ENCODE data around the gene TBRG4.

The TBRG4 gene

DNA sequence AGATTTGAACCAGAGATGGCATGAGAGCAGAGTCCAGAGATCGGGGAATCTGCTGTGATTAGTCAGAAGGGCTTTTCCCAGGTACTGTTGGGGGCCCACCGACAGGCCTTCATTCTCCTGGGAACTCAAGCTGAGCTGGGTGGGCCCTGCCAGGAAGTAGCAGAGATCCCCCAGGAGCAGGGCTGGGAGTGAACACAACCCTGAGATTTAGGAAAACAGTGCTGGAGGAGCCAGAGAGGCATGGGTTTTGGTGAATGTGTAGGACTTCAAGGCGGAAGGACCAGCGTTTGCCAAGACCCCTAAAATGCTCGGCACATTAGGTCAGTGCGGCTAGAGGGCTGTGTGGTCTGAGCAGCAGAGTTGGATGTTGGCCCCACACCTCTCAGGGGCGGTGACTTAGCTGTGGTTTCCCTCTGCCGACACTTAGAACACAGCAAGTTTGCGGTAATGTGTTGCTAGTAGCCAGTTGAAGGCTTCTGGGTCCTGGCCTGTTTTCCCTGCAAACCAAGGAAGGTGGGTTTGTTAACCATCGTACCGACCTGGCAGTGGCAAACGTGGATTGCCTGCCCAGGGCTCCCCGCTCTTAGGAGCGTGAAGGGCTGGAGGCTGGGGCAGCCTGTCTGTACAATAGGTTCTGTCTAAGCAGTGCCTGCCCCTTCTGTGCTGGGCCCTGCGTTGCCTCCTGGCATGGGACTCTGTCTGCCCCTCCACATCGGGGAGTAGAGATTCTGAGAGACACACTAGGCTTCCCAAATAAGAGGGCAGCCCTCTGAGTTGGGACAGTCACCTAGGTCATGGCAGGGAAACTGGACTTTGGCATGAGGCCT lies 36.8 kb downstream of the TBRG4 start:
- no peak for DNase-seq (ENCODE audit: low read depth)

- no peak for DNase-seq (ENCODE audit: low read depth)
These were observed 37.5 kb downstream of the TBRG4 start for GRCh38 chr7:45073786-45074527.

DNA sequence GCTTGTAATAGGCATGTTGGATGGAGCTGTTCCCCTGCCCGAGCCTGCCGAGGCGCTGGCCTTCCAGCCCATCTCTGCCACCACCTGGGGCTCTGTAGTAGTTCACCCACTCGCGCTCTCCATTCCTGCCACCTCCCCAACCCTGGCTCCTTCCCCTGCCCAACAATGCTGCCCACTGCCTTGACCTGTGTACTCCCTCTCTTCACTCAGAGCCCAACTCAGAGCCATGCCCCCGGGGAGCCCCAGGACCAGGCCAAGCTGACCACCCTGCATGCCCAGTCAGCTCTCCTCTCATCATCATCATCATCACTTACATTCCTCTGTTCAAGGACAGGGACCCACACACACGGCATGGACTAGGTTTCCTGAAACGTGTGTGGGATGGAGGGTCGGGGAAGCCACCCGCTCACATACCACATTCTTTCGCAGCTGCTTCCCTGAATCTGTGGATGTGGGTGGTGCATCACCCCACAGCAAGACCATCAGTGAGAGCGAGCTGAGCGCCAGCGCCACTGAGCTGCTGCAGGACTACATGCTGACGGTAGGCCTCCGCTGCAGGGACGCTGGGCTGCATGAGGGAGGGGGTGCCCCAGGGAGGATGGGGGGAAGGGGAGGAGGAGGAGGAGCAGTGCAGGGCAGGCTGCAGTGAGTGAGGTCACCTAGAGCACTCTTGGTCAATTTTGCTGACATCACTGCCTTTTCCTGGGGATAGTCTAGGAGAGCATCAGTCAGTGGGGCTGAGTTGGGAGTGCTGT lies 38.3 kb downstream of the TBRG4 start:
- DNase-seq (ENCODE audit: low read depth): no peak

DNA sequence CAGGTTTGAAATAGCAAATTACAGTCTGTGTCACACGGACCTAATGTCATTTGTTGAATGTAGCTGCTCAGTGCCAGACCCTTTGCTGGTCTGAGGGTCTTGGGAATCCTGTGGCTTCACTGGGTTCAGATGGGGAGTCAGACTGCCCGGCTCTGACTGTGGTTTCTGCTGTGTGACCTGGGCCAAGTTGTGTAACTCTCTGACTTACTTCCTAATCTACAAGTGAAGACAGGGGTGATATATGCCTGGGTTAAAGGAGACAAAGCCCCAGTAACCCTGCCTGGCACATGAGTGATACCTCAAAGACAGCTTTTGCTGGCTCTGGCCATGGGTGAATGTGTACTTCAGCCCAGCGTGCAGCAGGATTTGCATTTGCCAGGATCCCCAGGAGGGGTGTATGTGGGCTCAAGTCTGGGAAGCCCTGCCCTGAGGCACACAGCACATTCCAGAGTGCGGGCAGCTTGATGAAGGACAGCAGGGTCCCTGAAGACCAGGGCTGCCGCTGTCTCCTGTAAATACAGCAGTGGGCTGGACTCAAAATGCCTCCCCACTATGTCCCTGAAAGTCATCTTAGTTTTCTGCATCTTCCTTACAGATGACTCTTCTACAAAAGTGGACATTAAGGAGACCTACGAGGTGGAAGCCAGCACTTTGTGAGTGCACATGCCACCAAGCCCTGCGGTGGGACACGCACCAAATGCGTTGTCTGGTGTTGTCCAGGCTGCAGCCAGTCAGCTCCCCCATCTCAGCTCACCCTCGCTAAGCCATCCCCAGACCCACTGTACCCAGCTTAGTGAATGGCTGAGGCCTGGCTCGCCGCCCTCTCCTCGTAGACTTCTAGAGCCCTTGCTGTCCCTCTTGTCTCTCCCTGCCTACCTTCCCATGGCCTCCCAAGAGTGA lies 39.1 kb downstream of the TBRG4 start:
- no peak for DNase-seq (ENCODE audit: low read depth)

DNA sequence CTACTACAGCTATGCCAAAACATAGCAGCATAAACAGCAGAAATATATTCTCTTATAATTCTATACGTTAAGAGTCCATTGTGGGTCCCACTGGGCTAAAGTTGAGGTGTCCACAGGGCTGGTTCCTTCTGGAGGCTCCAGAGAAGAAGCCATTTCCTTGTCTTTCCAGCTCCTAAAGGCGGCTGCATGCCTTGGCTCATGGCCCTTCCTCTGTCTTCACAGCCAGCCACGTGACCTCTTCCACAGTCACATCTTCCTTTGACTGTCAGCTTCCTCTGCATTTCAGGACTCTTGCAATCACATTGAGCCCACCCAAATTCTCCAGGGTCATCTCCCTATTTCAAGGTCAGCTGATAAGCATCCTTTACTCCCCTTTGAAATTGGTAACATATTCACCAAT lies 40.0 kb downstream of the TBRG4 start:
- DNase-seq (ENCODE audit: low read depth): no peak

GRCh38 chr7:45070254-45070642 lies 41.2 kb downstream of the TBRG4 start:
- DNase-seq (ENCODE audit: low read depth): no peak

GRCh38 chr7:45069444-45070253 lies 41.8 kb downstream of the TBRG4 start:
- no peak for DNase-seq (ENCODE audit: low read depth)

DNA sequence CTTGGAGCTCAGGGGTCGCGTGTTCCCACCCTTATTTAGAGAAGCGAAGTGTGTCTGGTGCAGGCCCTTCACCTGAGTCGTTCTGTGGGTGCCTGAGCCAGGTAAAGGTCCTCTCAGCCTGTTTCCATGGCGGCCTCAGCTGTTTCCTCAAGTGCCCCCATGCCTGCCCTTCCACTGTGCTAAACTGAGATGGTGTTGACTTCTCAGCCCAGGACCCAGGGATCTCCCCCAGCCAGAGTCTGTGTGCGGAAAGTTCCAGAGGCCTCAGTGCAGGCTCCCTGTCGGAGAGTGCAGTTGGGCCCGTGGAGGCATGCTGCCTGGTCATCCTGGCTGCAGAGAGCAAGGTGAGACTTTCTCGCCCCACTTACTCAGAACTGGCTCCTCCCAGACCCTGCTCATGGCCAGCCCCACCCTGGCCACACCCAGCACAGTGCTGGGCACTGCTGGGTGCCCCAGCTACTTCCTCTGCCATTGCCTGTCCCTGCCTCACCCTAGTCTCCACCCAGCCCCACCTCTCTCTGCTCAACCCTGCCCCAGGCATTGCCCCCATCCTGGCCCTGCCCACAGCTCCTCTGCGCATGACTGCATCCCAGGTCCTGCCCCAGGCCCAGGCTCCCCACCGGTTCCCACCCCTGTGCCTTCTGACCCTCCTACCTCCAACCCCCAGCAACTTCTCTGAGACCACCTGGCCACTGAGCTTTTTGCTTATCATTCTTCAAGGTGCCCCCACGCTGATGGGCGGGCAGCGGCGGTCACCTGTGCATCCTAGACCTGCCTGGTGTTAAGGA lies 43.1 kb downstream of the TBRG4 start:
- DNase-seq (ENCODE audit: low read depth): no peak

GRCh38 chr7:45067582-45067981 lies 43.9 kb downstream of the TBRG4 start:
- DNase-seq (ENCODE audit: low read depth): no peak

- no peak for DNase-seq (ENCODE audit: low read depth)
These were observed 45.1 kb downstream of the TBRG4 start for GRCh38 chr7:45066409-45066808.

- no peak for DNase-seq (ENCODE audit: low read depth)
These were observed 46.2 kb downstream of the TBRG4 start for GRCh38 chr7:45065031-45065995.

GRCh38 chr7:45064047-45064725 lies 47.3 kb downstream of the TBRG4 start:
- no peak for DNase-seq (ENCODE audit: low read depth)

- DNase-seq (ENCODE audit: low read depth): no peak
These were observed 49.6 kb downstream of the TBRG4 start for GRCh38 chr7:45061806-45062425.

DNA sequence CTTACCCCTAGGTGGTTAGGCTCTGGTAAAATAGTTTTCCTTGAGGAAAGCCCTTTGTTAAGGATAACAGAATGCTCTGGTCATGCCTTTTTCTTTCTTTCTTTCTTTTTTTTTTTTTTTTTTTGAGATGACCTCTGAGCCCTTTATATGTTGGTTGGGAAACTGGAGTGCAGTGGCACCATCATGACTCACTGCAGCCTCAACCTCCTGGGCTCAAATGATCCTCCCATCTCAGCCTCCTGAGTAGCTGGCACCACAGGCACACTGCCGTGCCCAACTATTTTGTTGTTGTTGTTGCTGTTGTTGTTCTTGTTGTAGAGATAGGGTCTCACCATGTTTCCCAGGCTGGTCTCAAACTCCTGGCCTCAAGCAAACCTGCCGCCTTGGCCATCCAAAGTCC lies 50.1 kb downstream of the TBRG4 start:
- no peak for DNase-seq (ENCODE audit: low read depth)

GRCh38 chr7:45060295-45060694 lies 51.2 kb downstream of the TBRG4 start:
- DNase-seq (ENCODE audit: low read depth): no peak

GRCh38 chr7:45057878-45058277 lies 53.6 kb downstream of the TBRG4 start:
- DNase-seq (ENCODE audit: low read depth): no peak

DNA sequence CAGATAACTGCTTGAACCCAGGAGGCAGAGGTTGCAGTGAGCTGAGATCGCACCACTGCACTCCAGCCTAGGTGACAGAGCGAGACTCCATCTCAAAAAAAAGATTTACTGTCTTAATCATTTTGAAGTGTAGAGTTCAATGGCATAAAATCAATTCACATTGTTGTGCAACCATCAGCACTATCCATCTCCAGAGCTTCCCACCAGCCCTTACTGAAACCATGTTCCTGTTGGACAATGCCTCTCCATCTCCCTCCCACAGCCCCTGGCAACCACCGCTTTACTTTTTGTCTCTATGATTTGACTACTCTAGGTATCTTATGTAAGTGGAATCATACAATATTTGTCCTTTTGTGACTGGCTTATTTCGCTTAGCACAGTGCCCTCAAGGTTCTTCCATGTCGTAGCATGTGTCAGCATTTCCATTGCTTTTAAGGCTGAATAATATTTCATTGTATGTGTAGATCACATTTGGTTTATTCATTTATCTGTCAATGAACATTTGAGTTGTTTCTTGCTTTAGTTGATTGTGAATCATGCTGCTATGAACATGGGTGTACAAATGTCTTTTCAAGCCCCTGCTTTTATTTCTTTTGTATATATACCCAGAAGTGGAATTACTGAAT lies 55.8 kb downstream of the TBRG4 start:
- DNase-seq (ENCODE audit: low read depth): no peak

Data from non-pigmented ciliary epithelial cell (primary cell).